Trophoblast cell (in vitro differentiated cells and primary cell): ENCODE data around the gene VTI1A.
A peak's percentile ranks its signal among the peaks of the same experiment; 100 is the strongest.

Source experiments
- DNase-seq, 2 donors: peaks; one replicate each; pipeline ENCODE4 v3.0.0-alpha.2; 2016
- H2AFZ ChIP-seq: 2 replicates; pipeline ENCODE4 v1.6.1; 2013; ENCODE audit warnings: low read length, moderate library complexity, mild to moderate bottlenecking; ENCODE audit not compliant: insufficient read depth, poor library complexity
- H2AK5ac ChIP-seq: 2 replicates; pipeline ENCODE4 v1.6.1; 2013; ENCODE audit warnings: mild to moderate bottlenecking, low read length
- H2BK120ac ChIP-seq: 2 replicates; pipeline ENCODE4 v1.6.1; 2013; ENCODE audit warnings: low read length, mild to moderate bottlenecking, moderate library complexity; ENCODE audit not compliant: insufficient read depth, poor library complexity
- H2BK12ac ChIP-seq: 2 replicates; pipeline ENCODE4 v1.6.1; 2013; ENCODE audit warnings: mild to moderate bottlenecking, low read length, moderate library complexity
- H2BK5ac ChIP-seq: 2 replicates; pipeline ENCODE4 v1.6.1; 2013; ENCODE audit warnings: low read length, low read depth, moderate library complexity, mild to moderate bottlenecking; ENCODE audit not compliant: poor library complexity
- H3K14ac ChIP-seq: 2 replicates; pipeline ENCODE4 v1.6.1; 2013; ENCODE audit warnings: mild to moderate bottlenecking, low read length
- H3K18ac ChIP-seq: 2 replicates; pipeline ENCODE4 v1.6.1; 2013; ENCODE audit warnings: mild to moderate bottlenecking, low read length
- H3K23ac ChIP-seq: 2 replicates; pipeline ENCODE4 v1.6.1; 2013; ENCODE audit warnings: low read length
- H3K27ac ChIP-seq: 2 replicates; pipeline ENCODE4 v1.5.1; 2013; ENCODE audit warnings: low read depth, mild to moderate bottlenecking, inconsistent platforms, low read length, moderate library complexity
- H3K27me3 ChIP-seq: 2 replicates; pipeline ENCODE4 v1.6.1; 2013; ENCODE audit warnings: inconsistent platforms, mild to moderate bottlenecking, low read length, moderate library complexity; ENCODE audit not compliant: insufficient read depth
- H3K36me3 ChIP-seq, 2 experiments: 1 replicate in 1 of 2; 2 replicates in 1 of 2; pipeline ENCODE4 v1.6.1; 2013; ENCODE audit warnings: low read length in 2 of 2, mild to moderate bottlenecking in 2 of 2, moderate library complexity in 1 of 2; ENCODE audit not compliant: insufficient read depth in 2 of 2, control insufficient read depth in 1 of 2
- H3K4ac ChIP-seq: 2 replicates; pipeline ENCODE4 v1.6.1; 2013; ENCODE audit warnings: low read depth, mild to moderate bottlenecking, low read length, moderate library complexity
- H3K4me1 ChIP-seq, 2 experiments: 1 replicate in 1 of 2; 2 replicates in 1 of 2; pipeline ENCODE4 v1.6.1; 2013; ENCODE audit warnings: low read length in 2 of 2, mild to moderate bottlenecking in 2 of 2, moderate library complexity in 1 of 2; ENCODE audit not compliant: insufficient read depth in 2 of 2, control insufficient read depth in 1 of 2
- H3K4me2 ChIP-seq: 2 replicates; pipeline ENCODE4 v1.6.1; 2013; ENCODE audit warnings: inconsistent platforms, mild to moderate bottlenecking, low read length, moderate library complexity
- H3K4me3 ChIP-seq: 2 replicates; pipeline ENCODE4 v1.5.1; 2013; ENCODE audit warnings: mild to moderate bottlenecking, low read depth, low read length, inconsistent platforms
- H3K79me1 ChIP-seq: one replicate; pipeline ENCODE4 v1.6.1; 2013; ENCODE audit warnings: low read length
- H3K79me2 ChIP-seq: 2 replicates; pipeline ENCODE4 v1.6.1; 2013; ENCODE audit warnings: low read length, mild to moderate bottlenecking; ENCODE audit not compliant: control insufficient read depth, insufficient read depth, poor library complexity
- H3K9ac ChIP-seq: 2 replicates; pipeline ENCODE4 v1.6.1; 2013; ENCODE audit warnings: mild to moderate bottlenecking, low read length
- H3K9me3 ChIP-seq: 2 replicates; pipeline ENCODE4 v1.6.1; 2013; ENCODE audit warnings: low read depth, mild to moderate bottlenecking, control low read depth, inconsistent platforms, low read length; ENCODE audit not compliant: insufficient read depth
- H4K12ac ChIP-seq: 2 replicates; pipeline ENCODE4 v1.6.1; 2013; ENCODE audit warnings: low read depth, mild to moderate bottlenecking, low read length, moderate library complexity
- H4K8ac ChIP-seq: 2 replicates; pipeline ENCODE4 v1.6.1; 2013; ENCODE audit warnings: low read depth, mild to moderate bottlenecking, low read length, moderate library complexity
- H4K91ac ChIP-seq: one replicate; pipeline ENCODE4 v1.6.1; 2013; ENCODE audit warnings: low read depth, mild to moderate bottlenecking, low read length, moderate library complexity
- WGBS: extraction: QIAGEN DNeasy Blood & Tissue Kit; methylation state at CpG from one replicate; pipeline ENCODE4 v1.1.7; 2013; ENCODE audit warnings: missing lambda C conversion rate; ENCODE audit not compliant: insufficient read length, insufficient coverage; ENCODE audit errors: extremely low coverage; 5-methylcytosine and 5-hydroxymethylcytosine counted together

VTI1A gene

GRCh38 chr10:112835944-112836451 lies 389.0 kb downstream of the VTI1A start:
- Histone ChIP-seq H3K14ac (no peak overlapping the region), H2BK5ac (no peak overlapping the region), H2BK12ac (no peak overlapping the region), H3K4ac (no peak overlapping the region), H3K27me3 (no peaks in the 10 kb centered on the region), H3K23ac (no peak overlapping the region), H3K4me2 (no peak overlapping the region), H3K9me3 (no peaks in the 10 kb centered on the region), H2AK5ac (no peak overlapping the region), H4K8ac (no peak overlapping the region), H3K4me3 (no peak overlapping the region), H3K18ac (no peak overlapping the region), H3K36me3 (no peaks in the 10 kb centered on the region), H3K79me2 (no peaks in the 10 kb centered on the region), H3K27ac (no peak overlapping the region), H4K91ac (no peak overlapping the region), H3K4me1 (peaks cover 16 to 24% of the 10 kb centered on the region in 2 experiments), H3K79me1 (peaks cover 8% of the 10 kb centered on the region), H2AFZ (no peak overlapping the region), H4K12ac (no peak overlapping the region), H2BK120ac (no peak overlapping the region), H3K9ac (no peak overlapping the region)
- WGBS: no CpG with 5 or more reads among the region's 7 CpGs
- DNase-seq: no peak

- no peak overlapping the region for H3K18ac ChIP-seq
- no peaks in the 10 kb centered on the region for H3K27me3 ChIP-seq
- H4K91ac ChIP-seq: peak overlapping the region; percentile 49
- H3K9me3 ChIP-seq: no peaks in the 10 kb centered on the region
- no peak overlapping the region for H2AK5ac ChIP-seq
- H3K79me1 ChIP-seq: peaks cover 8% of the 10 kb centered on the region
- H3K23ac ChIP-seq: no peak overlapping the region
- no peak overlapping the region for H2BK120ac ChIP-seq
- no peak overlapping the region for H2AFZ ChIP-seq
- H3K4me1 ChIP-seq: peaks cover 10 to 16% of the 10 kb centered on the region in 2 experiments
- peak; percentile 28 to 69 for DNase-seq
- peak overlapping the region; percentile 9 for H2BK12ac ChIP-seq
- no peak overlapping the region for H3K4me2 ChIP-seq
- no peak overlapping the region for H4K8ac ChIP-seq
- no peak overlapping the region for H4K12ac ChIP-seq
- no peaks in the 10 kb centered on the region for H3K79me2 ChIP-seq
- H3K14ac ChIP-seq: no peak overlapping the region
- no peak overlapping the region for H3K27ac ChIP-seq
- H3K36me3 ChIP-seq: no peaks in the 10 kb centered on the region
- H3K9ac ChIP-seq: no peak overlapping the region
- no peak overlapping the region for H2BK5ac ChIP-seq
- no CpG with 5 or more reads among the region's 15 CpGs for WGBS
- H3K4me3 ChIP-seq: no peak overlapping the region
- H3K4ac ChIP-seq: no peak overlapping the region
Measured at GRCh38 chr10:112838784-112839481, 391.9 kb downstream of the VTI1A start.

GRCh38 chr10:112839928-112840654 lies 393.1 kb downstream of the VTI1A start:
- Histone ChIP-seq H3K23ac (no peak overlapping the region), H3K9me3 (no peaks in the 10 kb centered on the region), H2BK12ac (no peak overlapping the region), H3K4me3 (no peak overlapping the region), H3K79me1 (peaks cover 8% of the 10 kb centered on the region), H3K18ac (no peak overlapping the region), H3K27ac (no peak overlapping the region), H4K8ac (no peak overlapping the region), H4K12ac (no peak overlapping the region), H4K91ac (no peak overlapping the region), H2AK5ac (no peak overlapping the region), H3K27me3 (no peaks in the 10 kb centered on the region), H2AFZ (no peak overlapping the region), H3K4me2 (no peak overlapping the region), H2BK120ac (no peak overlapping the region), H2BK5ac (no peak overlapping the region), H3K4ac (no peak overlapping the region), H3K9ac (no peak overlapping the region), H3K14ac (no peak overlapping the region), H3K79me2 (no peaks in the 10 kb centered on the region), H3K36me3 (no peaks in the 10 kb centered on the region), H3K4me1 (peaks cover 10 to 16% of the 10 kb centered on the region in 2 experiments)
- DNase-seq: no peak
- WGBS: no CpG with 5 or more reads among the region's 5 CpGs

- Histone ChIP-seq H4K12ac (no peak overlapping the region), H3K4me2 (no peak overlapping the region), H3K27ac (no peak overlapping the region), H3K36me3 (no peaks in the 10 kb centered on the region), H3K4ac (no peak overlapping the region), H3K79me1 (peaks cover 8% of the 10 kb centered on the region), H3K23ac (no peak overlapping the region), H3K9me3 (no peaks in the 10 kb centered on the region), H3K9ac (no peak overlapping the region), H3K79me2 (no peaks in the 10 kb centered on the region), H3K27me3 (no peaks in the 10 kb centered on the region), H2AK5ac (no peak overlapping the region), H3K14ac (no peak overlapping the region), H4K8ac (no peak overlapping the region), H2BK12ac (no peak overlapping the region), H2BK120ac (no peak overlapping the region), H4K91ac (no peak overlapping the region), H2AFZ (no peak overlapping the region), H3K4me3 (no peak overlapping the region), H3K18ac (no peak overlapping the region), H2BK5ac (no peak overlapping the region), H3K4me1 (peaks cover 10 to 16% of the 10 kb centered on the region in 2 experiments)
- WGBS: no CpG with 5 or more reads among the region's 7 CpGs
- DNase-seq: no peak
Measured at GRCh38 chr10:112841549-112841948, 394.5 kb downstream of the VTI1A start.
